IPS-18c (cell line): ENCODE measurements around the gene COMMD4.
A peak's percentile ranks its signal among the peaks of the same experiment; 100 is the strongest.
"Not testable (repeated sequence)": the region's sequence is repeated elsewhere in the genome, so short reads cannot be mapped to it uniquely, and the experiment has no call there.

Experiments
- H3K4me3 ChIP-seq: 2 replicates; pipeline ENCODE4 v1.7.0; 2013; ENCODE audit warnings: low read depth, mild to moderate bottlenecking, low read length, moderate library complexity; ENCODE audit not compliant: insufficient read depth
- H3K9me3 ChIP-seq: one replicate; pipeline ENCODE4 v1.6.1; 2013; ENCODE audit warnings: mild to moderate bottlenecking, low read length, moderate library complexity; ENCODE audit not compliant: control insufficient read depth, insufficient read depth

The COMMD4 gene

GRCh38 chr15:75327491-75327890 lies 8.4 kb upstream of the COMMD4 start:
- no peaks in the 10 kb centered on the region for H3K9me3 ChIP-seq
- H3K4me3 ChIP-seq, result no peak overlapping the region

GRCh38 chr15:75328493-75329314 lies 7.2 kb upstream of the COMMD4 start:
- H3K9me3 ChIP-seq, result no peaks in the 10 kb centered on the region
- no peak overlapping the region for H3K4me3 ChIP-seq

GRCh38 chr15:75329571-75329970 lies 6.3 kb upstream of the COMMD4 start:
- Histone ChIP-seq H3K4me3 (no peak overlapping the region), H3K9me3 (no peaks in the 10 kb centered on the region)

GRCh38 chr15:75332093-75332492 lies 3.8 kb upstream of the COMMD4 start:
- H3K4me3 ChIP-seq, H3K9me3 ChIP-seq: not testable (repeated sequence)

- not testable (repeated sequence) for H3K4me3 ChIP-seq, H3K9me3 ChIP-seq
Observed at GRCh38 chr15:75333654-75334419, 2.0 kb upstream of the COMMD4 start.

GRCh38 chr15:75335313-75335704 lies 554 bp upstream of the COMMD4 start:
- Histone ChIP-seq H3K4me3 (peak overlapping the region; percentile 80; the same call in 1 of the 2 replicates), H3K9me3 (no peaks in the 10 kb centered on the region)

GRCh38 chr15:75338661-75339240 lies 2.9 kb downstream of the COMMD4 start:
- no peaks in the 10 kb centered on the region for H3K9me3 ChIP-seq
- H3K4me3 ChIP-seq, result no peak overlapping the region

- no peak overlapping the region for H3K4me3 ChIP-seq
- H3K9me3 ChIP-seq, result no peaks in the 10 kb centered on the region
Observed at GRCh38 chr15:75339531-75340240, 3.8 kb downstream of the COMMD4 start.

- Histone ChIP-seq H3K4me3 (no peak overlapping the region), H3K9me3 (no peaks in the 10 kb centered on the region)
Observed at GRCh38 chr15:75342221-75342620, 6.4 kb downstream of the COMMD4 start.

- H3K9me3 ChIP-seq, H3K4me3 ChIP-seq: not testable (repeated sequence)
Observed at GRCh38 chr15:75343953-75344352, 8.1 kb downstream of the COMMD4 start.

- H3K4me3 ChIP-seq, result peak within 1 kb of the TSS; percentile 90
- no peaks in the 10 kb centered on the region for H3K9me3 ChIP-seq
Observed at GRCh38 chr15:75346796-75347221, 10.9 kb downstream of the COMMD4 start, which contains the start of gene NEIL1. Gene NEIL1 (plus strand): TSS chr15:75347039. CDS start chr15:75348906, 1,867 bp downstream.

GRCh38 chr15:75347222-75348033 lies 11.6 kb downstream of the COMMD4 start:
- no peaks in the 10 kb centered on the region for H3K9me3 ChIP-seq
- H3K4me3 ChIP-seq, result peak overlapping the region; percentile 90

GRCh38 chr15:75348034-75348561 lies 12.2 kb downstream of the COMMD4 start:
- peak overlapping the region; percentile 90 for H3K4me3 ChIP-seq
- H3K9me3 ChIP-seq, result no peaks in the 10 kb centered on the region

- peak overlapping the region; percentile 90 for H3K4me3 ChIP-seq
- H3K9me3 ChIP-seq, result no peaks in the 10 kb centered on the region
Observed at GRCh38 chr15:75348562-75349350, 12.9 kb downstream of the COMMD4 start.

GRCh38 chr15:75349351-75349669 lies 13.4 kb downstream of the COMMD4 start:
- not testable (repeated sequence) for H3K9me3 ChIP-seq, H3K4me3 ChIP-seq
